K562 (cell line): ENCODE data around the gene GARIN5B. TPM values are rescaled to one million over a fixed set of nuclear protein-coding genes. Genes with fewer than 3 reads are reported as not detected.
A peak's percentile ranks its signal among the peaks of the same experiment; 100 is the strongest.

Source experiments
- ATAC-seq: fragments of 200-7000 bp; cut with Tn5 transposase; 3 replicates; pipeline ENCODE4 v1.9.1; 2020; ENCODE audit warnings: moderate library complexity
- BruUV-seq: library from RNA; stranded (reverse); fragments of 400-500 nt; replicated peaks from 2 replicates; lab custom pipeline; 2021; lab: Mats Ljungman, UMichigan
- CTCF ChIA-PET: fragments of 300-600 bp; formaldehyde crosslinking; extraction: SDS; loops from one replicate; lab custom pipeline; 2021; ENCODE audit warnings: low intra/inter-chr PET ratio; lab: Yijun Ruan, JAX
- POLR2A ChIA-PET: fragments of 300-600, 350-650 bp; sonication (Branson Sonifier 250); formaldehyde crosslinking; extraction: SDS; loops from one replicate; lab custom pipeline; 2021; ENCODE audit warnings: antibody characterized with exemption, inconsistent platforms; lab: Yijun Ruan, JAX
- DNase-seq, 4 experiments: peaks; one replicate each; pipeline versions ENCODE4 v3.0.0 to v3.0.0-alpha.2; 2011 to 2018; ENCODE audit warnings: low spot score in 3 of 4, mixed read lengths in 3 of 4; ENCODE audit errors: extremely low read depth in 1 of 4
- FAIRE-seq: peaks from 2 replicates; lab custom pipeline; 2011; peaks lifted over from hg19 to GRCh38; lab: Jason Lieb, UNC
- H2AFZ ChIP-seq: 2 replicates; pipeline ENCODE4 v1.6.0; 2011; ENCODE audit warnings: low read depth, low read length, control low read depth, inconsistent platforms
- H3K27ac ChIP-seq: fragments of 200-600 bp; 3 replicates; pipeline ENCODE4 v1.8.0; 2011; ENCODE audit warnings: low read depth, mild to moderate bottlenecking, control low read depth, inconsistent platforms, low read length, moderate library complexity, mixed read lengths; ENCODE audit errors: extremely low read depth
- H3K27me3 ChIP-seq, 2 experiments: fragments of 300-600 bp in 1 of 2; 2 replicates in 1 of 2; 3 replicates in 1 of 2; pipeline versions ENCODE4 v1.6.0 to v1.8.0; 2011; ENCODE audit warnings: inconsistent platforms in 2 of 2, low read length in 2 of 2, mild to moderate bottlenecking in 1 of 2, mixed read lengths in 1 of 2, moderate library complexity in 1 of 2; ENCODE audit not compliant: control insufficient read depth in 2 of 2, insufficient read depth in 2 of 2
- H3K36me3 ChIP-seq: fragments of 300-600 bp; 3 replicates; pipeline ENCODE4 v1.8.0; 2011; ENCODE audit warnings: mild to moderate bottlenecking, low read length, inconsistent platforms; ENCODE audit not compliant: control insufficient read depth, insufficient read depth
- H3K4me1 ChIP-seq, 2 experiments: fragments of 200-600 bp in 1 of 2; replicated peaks in 1 of 2; 2 replicates in 1 of 2; 3 replicates in 1 of 2; pipeline versions ENCODE4 v1.5.1 to v1.8.0; 2011; ENCODE audit warnings: inconsistent platforms in 2 of 2, low read length in 2 of 2, mild to moderate bottlenecking in 1 of 2, mixed read lengths in 1 of 2, moderate library complexity in 1 of 2; ENCODE audit not compliant: control insufficient read depth in 2 of 2, insufficient read depth in 2 of 2
- H3K4me2 ChIP-seq: 2 replicates; pipeline ENCODE4 v1.6.1; 2011; ENCODE audit warnings: low read length, control low read depth, inconsistent platforms, mixed read lengths; ENCODE audit not compliant: insufficient read depth
- H3K4me3 ChIP-seq: fragments of 200-600 bp; sonication (generic), shearing (Covaris generic); 2 replicates; pipeline ENCODE4 v1.5.1; 2016; ENCODE audit warnings: control low read depth, inconsistent platforms
- H3K79me2 ChIP-seq: fragments of 200-600 bp; 3 replicates; pipeline ENCODE4 v1.8.0; 2011; ENCODE audit warnings: low read length, inconsistent platforms; ENCODE audit not compliant: control insufficient read depth, insufficient read depth
- H3K9ac ChIP-seq, 2 experiments: 2 replicates each; pipeline versions ENCODE4 v1.6.0 to v1.6.1; 2011; ENCODE audit warnings: low read depth in 2 of 2, low read length in 2 of 2, control low read depth in 1 of 2, inconsistent platforms in 1 of 2, mild to moderate bottlenecking in 1 of 2, mixed read lengths in 1 of 2; ENCODE audit not compliant: insufficient read depth in 1 of 2
- H3K9me1 ChIP-seq: one replicate; pipeline ENCODE4 v1.6.0; 2011; ENCODE audit warnings: inconsistent platforms, mild to moderate bottlenecking, low read length, moderate library complexity; ENCODE audit not compliant: control insufficient read depth, insufficient read depth
- H3K9me3 ChIP-seq: replicated peaks from 2 replicates; pipeline ENCODE4 v1.5.1; 2011; ENCODE audit warnings: low read depth, low read length, inconsistent platforms; ENCODE audit not compliant: control insufficient read depth, insufficient read depth
- H4K20me1 ChIP-seq: replicated peaks from 2 replicates; pipeline ENCODE4 v1.6.1; 2011; ENCODE audit warnings: low read length, inconsistent platforms, mixed read lengths; ENCODE audit not compliant: control insufficient read depth, insufficient read depth
- CREB5 ChIP-seq: fragments of 250-450 bp; sonication (Bioruptor Pico); IDR thresholded peaks from 2 replicates; pipeline ENCODE4 v1.5.0; 2020; ENCODE audit warnings: mild to moderate bottlenecking
- ELF1 ChIP-seq: fragments of 200-800 bp; sonication (Bioruptor generic); IDR thresholded peaks from 2 replicates; pipeline ENCODE4 v1.6.1; 2016; ENCODE audit warnings: missing genetic modification characterization, missing compliant biosample characterization
- NR2C2 ChIP-seq, 2 experiments: fragments of 200-800 bp in 1 of 2; sonication (Bioruptor generic) in 1 of 2; sonication (generic) in 1 of 2; formaldehyde crosslinking in 1 of 2; IDR thresholded peaks; 2 replicates each; pipeline versions ENCODE4 v1.6.1 to v1.8.0; 2016 to 2022; ENCODE audit warnings: mild to moderate bottlenecking in 1 of 2, missing compliant biosample characterization in 1 of 2, missing genetic modification characterization in 1 of 2, missing genetic modification reagents in 1 of 2
- SMC3 ChIP-seq: conservative IDR thresholded peaks from 2 replicates; pipeline ENCODE4 v1.6.1; 2011; ENCODE audit warnings: low read depth, low read length, improper control_type of control experiment; ENCODE audit not compliant: insufficient read depth
- SREBF2 ChIP-seq: sonication (generic); formaldehyde crosslinking; IDR thresholded peaks from 2 replicates; pipeline ENCODE4 v1.4.0; 2020; ENCODE audit warnings: mild to moderate bottlenecking, missing genetic modification reagents
- ZNF316 ChIP-seq: fragments of 450-650 bp; IDR thresholded peaks from 2 replicates; pipeline ENCODE4 v1.6.1; 2016
- ZNF384 ChIP-seq: IDR thresholded peaks from 2 replicates; pipeline ENCODE4 v1.6.1; 2012; ENCODE audit warnings: low read depth, low read length, improper control_type of control experiment
- ZNF830 ChIP-seq: fragments of 250-450 bp; sonication (Bioruptor Pico); IDR thresholded peaks from 2 replicates; pipeline ENCODE4 v1.5.0; 2021; ENCODE audit warnings: mild to moderate bottlenecking
- WGBS: fragments of 100-300 bp; shearing (Covaris generic); methylation state at CpG from one replicate; pipeline ENCODE4 v1.1.6; 2016; ENCODE audit warnings: low coverage, mixed read lengths; ENCODE audit not compliant: insufficient coverage; ENCODE audit errors: missing lambda C conversion rate; 5-methylcytosine and 5-hydroxymethylcytosine counted together
- in situ Hi-C: fragments of 300-500 bp; cut with MboI; formaldehyde crosslinking; loops from 4 replicates; pipeline ENCODE4 v1.15.0; 2018; ENCODE audit warnings: inconsistent platforms, mixed read lengths
- intact Hi-C: fragments of 100-400 bp; cut with micrococcal nuclease; formaldehyde crosslinking; loops from 2 replicates; pipeline ENCODE4 v1.14.2; 2022
- polyA plus RNA-seq, 8 experiments: library from polyadenylated mRNA; depleted of rRNA in 4 of 8; stranded (reverse) in 5 of 8; unstranded in 3 of 8; fragments of >200 nt; fragmentation: Nextera tagmentation in 2 of 8; fragmentation: Illumina TruSeq in 1 of 8; extraction: Ambion mirVana in 2 of 8; extraction: Trizol in 1 of 8; gene quantifications; 2 replicates each; pipeline versions ENCODE4 v1.2.1 to v1.2.3, GENCODE V29; 2011 to 2014; ENCODE audit warnings: inconsistent platforms in 1 of 8, missing spikeins in 1 of 8
- total RNA-seq, 7 experiments: library from RNA; depleted of rRNA in 6 of 7; stranded (reverse); fragments of >200 nt in 6 of 7; fragmentation: Illumina TruSeq in 2 of 7; extraction: Trizol in 2 of 7; gene quantifications; 2 replicates each; pipeline versions ENCODE4 v1.2.1 to v1.2.3, GENCODE V29; 2011 to 2021; ENCODE audit warnings: low replicate concordance in 1 of 7

Gene GARIN5B
- total and polyA plus RNA-seq, 9 of the 15 experiments (the other 6 are each of a cell fraction or from before 2014, with no cell fraction given), result not detected

- no peak overlapping the region for H3K4me2 ChIP-seq
- no TSS peak for BruUV-seq
- H3K4me3 ChIP-seq, result no peak overlapping the region
- H3K36me3 ChIP-seq, result no peaks in the 10 kb centered on the region
- H3K9me3 ChIP-seq, result no peaks in the 10 kb centered on the region
- in situ Hi-C loops, result no loop called here
- ChIA-PET CTCF (no interaction called here), POLR2A (interaction anchor here (0.5 to 1.3 kb wide), 2 partner anchors 10 to 39 kb away, joined by 3 read pairs; no protein-coding TSS in a partner anchor)
- intact Hi-C loops, result no loop called here
- ATAC-seq, result no peak
- no peak for DNase-seq
- no peaks in the 10 kb centered on the region for H3K79me2 ChIP-seq
- peaks cover 0 to 60% of the 10 kb centered on the region in 2 experiments; a peak in 4 of 5 replicates for H3K4me1 ChIP-seq
- H3K27ac ChIP-seq, result no peak overlapping the region
- WGBS, result 32% methylated on average over 26 of the region's 32 CpGs
- FAIRE-seq, result no peak
- H2AFZ ChIP-seq, result no peak overlapping the region
- H3K27me3 ChIP-seq, result peaks cover 9 to 21% of the 10 kb centered on the region in 2 experiments; a peak in 4 of 5 replicates
- peak overlapping the region in 1 of 2 experiments; percentile 64; a peak in 2 of 4 replicates for H3K9ac ChIP-seq
- H4K20me1 ChIP-seq, result no peaks in the 10 kb centered on the region
- H3K9me1 ChIP-seq, result no peaks in the 10 kb centered on the region
- TF ChIP-seq CREB5 (CRISPR knock-in tag) (no peak), ZNF316 (no peak), ELF1 (no peak), ZNF830 (CRISPR knock-in tag) (no peak), ZNF384 (no peak), SREBF2 (CRISPR knock-in tag) (no peak), SMC3 (no peak), NR2C2 (CRISPR knock-in tag; IDR thresholded peaks at IDR 0.05) (no peak), NR2C2 (tag; IDR thresholded peaks at IDR 0.05) (no peak)
These were observed 3.8 kb downstream of the GARIN5B start for GRCh38 chr19:55358943-55359908.
